ENCODE results near the gene SNCAIP. TPM values are rescaled to one million over a fixed set of nuclear protein-coding genes. Genes with fewer than 3 reads are reported as not detected.
"Not testable (repeated sequence)": the region's sequence is repeated elsewhere in the genome, so short reads cannot be mapped to it uniquely, and the experiment has no call there.

The SNCAIP gene
- total RNA-seq, 4 donors from 2014 or later: 0.88 to 13.0 (median 2.9) TPM

GRCh38 chr5:122376250-122376649 lies 64.2 kb downstream of the SNCAIP start:
- H3K4me3 ChIP-seq (ENCODE audit: low read depth, poor library complexity, severe bottlenecking): no peak overlapping the region
- intact Hi-C loops (cut with DNase I; ENCODE audit: low total_unique reads): no loop called here
- no peak for TF ChIP-seq POLR2A (IDR thresholded peaks at IDR 0.05)
- TF ChIP-seq CTCF (IDR thresholded peaks at IDR 0.05): no peak
- no peak for DNase-seq (ENCODE audit: low spot score in 2 of 2)

- intact Hi-C loops (cut with DNase I; ENCODE audit: low total_unique reads): no loop called here
- 80 to 84% methylated on average over 1 of the region's 1 CpG for WGBS, 2 donors
- no peak overlapping the region for H3K4me3 ChIP-seq (ENCODE audit: low read depth, poor library complexity, severe bottlenecking)
- TF ChIP-seq CTCF (IDR thresholded peaks at IDR 0.05) (no peak), POLR2A (IDR thresholded peaks at IDR 0.05) (no peak)
- no peak for DNase-seq (ENCODE audit: low spot score in 2 of 2)
Measured at GRCh38 chr5:122377026-122377425, 65.0 kb downstream of the SNCAIP start.

GRCh38 chr5:122382938-122383337 lies 70.9 kb downstream of the SNCAIP start:
- H3K4me3 ChIP-seq (ENCODE audit: low read depth, poor library complexity, severe bottlenecking); DNase-seq (ENCODE audit: low spot score in 2 of 2); intact Hi-C loops (cut with DNase I; ENCODE audit: low total_unique reads): not testable (repeated sequence)
- WGBS, 2 donors: 87 to 93% methylated on average over 15 to 16 of the region's 16 CpGs

GRCh38 chr5:122384739-122385235 lies 72.8 kb downstream of the SNCAIP start:
- H3K4me3 ChIP-seq (ENCODE audit: low read depth, poor library complexity, severe bottlenecking): no peak overlapping the region
- no peak for TF ChIP-seq CTCF (IDR thresholded peaks at IDR 0.05)
- TF ChIP-seq POLR2A (IDR thresholded peaks at IDR 0.05): no peak
- intact Hi-C loops (cut with DNase I; ENCODE audit: low total_unique reads): no loop called here
- 81% methylated on average over 5 of the region's 5 CpGs for WGBS, 2 donors
- DNase-seq (ENCODE audit: low spot score in 2 of 2): no peak

- no peak for TF ChIP-seq CTCF (IDR thresholded peaks at IDR 0.05)
- no peak for TF ChIP-seq POLR2A (IDR thresholded peaks at IDR 0.05)
- 66 to 71% methylated on average over 4 of the region's 4 CpGs for WGBS, 2 donors
- no peak for DNase-seq (ENCODE audit: low spot score in 2 of 2)
- H3K4me3 ChIP-seq (ENCODE audit: low read depth, poor library complexity, severe bottlenecking): no peak overlapping the region
- intact Hi-C loops (cut with DNase I; ENCODE audit: low total_unique reads): no loop called here
Measured at GRCh38 chr5:122385286-122385685, 73.2 kb downstream of the SNCAIP start.

- DNase-seq (ENCODE audit: low spot score in 2 of 2): no peak
- 58 to 63% methylated on average over 3 of the region's 3 CpGs for WGBS, 2 donors
- TF ChIP-seq POLR2A (IDR thresholded peaks at IDR 0.05) (no peak), CTCF (IDR thresholded peaks at IDR 0.05) (no peak)
- H3K4me3 ChIP-seq (ENCODE audit: low read depth, poor library complexity, severe bottlenecking): no peak overlapping the region
- intact Hi-C loops (cut with DNase I; ENCODE audit: low total_unique reads): no loop called here
Measured at GRCh38 chr5:122385808-122386207, 73.8 kb downstream of the SNCAIP start.

Measured in lower leg skin (tissue), 4 donors.